Measurements from ENCODE around the gene OR10AD1.

- TF ChIP-seq EZH2 (IDR thresholded peaks at IDR 0.05; ENCODE audit: borderline replicate concordance, low read length): no peak
- TF ChIP-seq, protein P1, sequence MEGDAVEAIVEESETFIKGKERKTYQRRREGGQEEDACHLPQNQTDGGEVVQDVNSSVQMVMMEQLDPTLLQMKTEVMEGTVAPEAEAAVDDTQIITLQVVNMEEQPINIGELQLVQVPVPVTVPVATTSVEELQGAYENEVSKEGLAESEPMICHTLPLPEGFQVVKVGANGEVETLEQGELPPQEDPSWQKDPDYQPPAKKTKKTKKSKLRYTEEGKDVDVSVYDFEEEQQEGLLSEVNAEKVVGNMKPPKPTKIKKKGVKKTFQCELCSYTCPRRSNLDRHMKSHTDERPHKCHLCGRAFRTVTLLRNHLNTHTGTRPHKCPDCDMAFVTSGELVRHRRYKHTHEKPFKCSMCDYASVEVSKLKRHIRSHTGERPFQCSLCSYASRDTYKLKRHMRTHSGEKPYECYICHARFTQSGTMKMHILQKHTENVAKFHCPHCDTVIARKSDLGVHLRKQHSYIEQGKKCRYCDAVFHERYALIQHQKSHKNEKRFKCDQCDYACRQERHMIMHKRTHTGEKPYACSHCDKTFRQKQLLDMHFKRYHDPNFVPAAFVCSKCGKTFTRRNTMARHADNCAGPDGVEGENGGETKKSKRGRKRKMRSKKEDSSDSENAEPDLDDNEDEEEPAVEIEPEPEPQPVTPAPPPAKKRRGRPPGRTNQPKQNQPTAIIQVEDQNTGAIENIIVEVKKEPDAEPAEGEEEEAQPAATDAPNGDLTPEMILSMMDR (conservative IDR thresholded peaks at IDR 0.05 in 1 of 2, IDR thresholded peaks at IDR 0.05 in 1 of 2; ENCODE audit: extremely low read depth in 1 of 2, insufficient read depth in 1 of 2, low read depth in 1 of 2, low read length in 2 of 2): no peak
These were observed 23.6 kb downstream of the OR10AD1 start for GRCh38 chr12:48179466-48179865.
